CD4-positive, alpha-beta T cell (primary cell): Measurements from ENCODE around the gene PGAP1. TPM values are rescaled to one million over a fixed set of nuclear protein-coding genes. Genes with fewer than 3 reads are reported as not detected.

ENCODE experiments used
- ATAC-seq: fragments of 200-7000 bp; cut with Tn5 transposase; one replicate; pipeline ENCODE4 v1.10.0; 2022; ENCODE audit warnings: mild to moderate bottlenecking; ENCODE audit not compliant: poor library complexity
- CTCF ChIA-PET: fragments of 350-600 bp; sonication (Branson Sonifier 250); formaldehyde crosslinking; loops from one replicate; lab custom pipeline; 2021; ENCODE audit warnings: antibody characterized with exemption, inconsistent platforms; lab: Charles Lee
- POLR2A ChIA-PET: fragments of 350-600 bp; sonication (Branson Sonifier 250); formaldehyde crosslinking; loops from one replicate; lab custom pipeline; 2021; ENCODE audit warnings: antibody characterized with exemption, inconsistent platforms; lab: Charles Lee
- DNase-seq, 14 experiments: peaks; one replicate each; pipeline ENCODE4 v3.0.0-alpha.2; 2013 to 2020; ENCODE audit warnings: mixed read lengths in 2 of 14
- H3K27ac ChIP-seq, 2 donors: one replicate each; pipeline versions ENCODE4 v1.5.1 to v1.7.0; 2013; ENCODE audit warnings: low read length in 2 of 2, low read depth in 1 of 2, mild to moderate bottlenecking in 1 of 2
- H3K27me3 ChIP-seq, 2 experiments: 1 replicate in 1 of 2; 2 replicates in 1 of 2; pipeline versions ENCODE4 v1.6.1 to v1.7.0; 2013; ENCODE audit warnings: low read length in 2 of 2, control low read depth in 1 of 2, mild to moderate bottlenecking in 1 of 2, moderate library complexity in 1 of 2; ENCODE audit not compliant: insufficient read depth in 2 of 2, control insufficient read depth in 1 of 2
- H3K36me3 ChIP-seq: one replicate; pipeline ENCODE4 v1.6.1; 2013; ENCODE audit warnings: low read length, control low read depth; ENCODE audit not compliant: insufficient read depth
- H3K4me1 ChIP-seq: one replicate; pipeline ENCODE4 v1.6.1; 2013; ENCODE audit warnings: low read length, control low read depth; ENCODE audit not compliant: insufficient read depth
- H3K4me3 ChIP-seq: one replicate; pipeline ENCODE4 v1.5.1; 2013; ENCODE audit warnings: mild to moderate bottlenecking, low read length, moderate library complexity
- H3K9me3 ChIP-seq, 2 experiments: 1 replicate in 1 of 2; 2 replicates in 1 of 2; pipeline versions ENCODE4 v1.6.1 to v1.7.0; 2013; ENCODE audit warnings: low read length in 2 of 2, mild to moderate bottlenecking in 2 of 2, control low read depth in 1 of 2, moderate library complexity in 1 of 2; ENCODE audit not compliant: control insufficient read depth in 1 of 2, insufficient read depth in 1 of 2
- H3K27ac Mint-ChIP-seq: one replicate; pipeline ENCODE4 v1.8.0; 2020; ENCODE audit warnings: mixed read lengths
- H3K27me3 Mint-ChIP-seq: one replicate; pipeline ENCODE4 v1.8.0; 2021; ENCODE audit warnings: mixed read lengths
- H3K36me3 Mint-ChIP-seq: one replicate; pipeline ENCODE4 v1.8.0; 2021; ENCODE audit warnings: low read depth, mixed read lengths
- H3K4me1 Mint-ChIP-seq: one replicate; pipeline ENCODE4 v1.8.0; 2021; ENCODE audit warnings: low read depth, mixed read lengths
- H3K4me3 Mint-ChIP-seq: one replicate; pipeline ENCODE4 v1.8.0; 2020; ENCODE audit warnings: mild to moderate bottlenecking, mixed read lengths
- H3K9me3 Mint-ChIP-seq: one replicate; pipeline ENCODE4 v1.8.0; 2020; ENCODE audit warnings: mixed read lengths
- intact Hi-C, 2 experiments: fragments of 100-400 bp; cut with DNase I in 1 of 2; cut with micrococcal nuclease in 1 of 2; formaldehyde crosslinking; loops; one replicate each; pipeline versions ENCODE4 v1.15.1 to v1.9.0; 2023 to 2025; cut with DNase I, micrococcal nuclease
- total RNA-seq, 174 experiments: library from RNA in 2 of 174; stranded (reverse) in 2 of 174; gene quantifications; one replicate each; pipeline ENCODE4 v1.2.3 and lab custom pipeline; 2021 to 2026
- TF ChIP-seq, protein P1 (sequence below): fragments of 200-600 bp; IDR thresholded peaks from one replicate; pipeline ENCODE4 v1.8.0; 2022; ENCODE audit warnings: antibody characterized with exemption, mild to moderate bottlenecking

Gene PGAP1
- total RNA-seq, 2 experiments from 2014 or later: 10.3 to 11.3 TPM

DNA sequence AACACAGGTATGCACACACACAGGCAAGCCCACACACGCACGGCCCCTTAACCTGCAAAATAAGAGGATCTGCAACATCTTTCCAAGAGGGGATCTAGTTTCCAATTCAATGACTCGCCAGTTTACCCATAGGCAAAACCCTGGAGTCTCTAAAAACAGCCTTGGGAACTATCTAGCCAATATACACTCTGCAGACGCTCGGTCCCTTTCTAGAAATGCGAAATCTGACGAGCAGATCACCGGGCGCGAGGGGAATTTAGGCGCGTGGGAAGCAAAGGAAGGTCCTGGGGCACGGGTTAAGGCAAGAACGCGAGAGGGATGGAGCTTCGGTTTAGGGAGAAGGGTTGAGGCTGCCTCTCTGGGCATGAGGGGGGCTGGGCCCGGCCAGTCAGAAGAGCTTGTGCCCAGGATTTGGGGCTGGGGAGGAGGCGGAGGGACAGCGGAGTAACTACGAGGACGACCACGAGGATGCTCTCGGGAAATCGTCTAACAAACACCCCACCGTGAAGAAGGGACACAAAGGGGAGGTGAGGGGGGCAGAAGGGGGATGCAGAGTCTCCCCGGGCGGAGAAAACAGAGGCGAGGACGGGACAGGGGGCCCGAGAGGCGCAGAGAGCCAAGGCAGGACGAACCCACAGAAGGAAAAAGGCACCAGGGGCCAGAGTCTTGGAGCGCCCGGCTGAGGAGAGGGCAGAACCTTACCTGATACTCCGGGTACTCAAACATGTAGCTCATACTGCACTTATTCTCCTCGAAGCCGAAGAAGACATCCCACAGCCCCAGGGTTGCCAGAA is 542 bp downstream of the PGAP1 start:
- Histone ChIP-seq H3K4me3 (peak overlapping the region; percentile 90), H3K9me3 (no peaks in the 10 kb centered on the region), H3K36me3 (no peaks in the 10 kb centered on the region), H3K4me1 (peaks cover 15% of the 10 kb centered on the region), H3K27ac (peak overlapping the region; percentile 14 to 43), H3K27me3 (no peaks in the 10 kb centered on the region)
- peak overlapping the region; percentile 86 for H3K27ac Mint-ChIP-seq
- peak overlapping the region; percentile 98 for H3K4me3 Mint-ChIP-seq
- H3K36me3 Mint-ChIP-seq: peaks cover 22% of the 10 kb centered on the region
- intact Hi-C loops: loop anchor here (5.0 kb wide), 2 partner anchors 129 to 511 kb away; partner anchors contain the start of genes GTF3C3 (in 1 of the 2) and SF3B1 (in 1 of the 2)
- DNase-seq: peak in 8 of 14 experiments; percentile 3 to 43 (median 18)
- POLR2A ChIA-PET: interaction anchor here (0.8 to 4.0 kb wide), 4 partner anchors 8 to 127 kb away, joined by 3 to 21 read pairs (median 4); partner anchors contain the start of gene GTF3C3
- peaks cover 51% of the 10 kb centered on the region for H3K4me1 Mint-ChIP-seq
- no peaks in the 10 kb centered on the region for H3K27me3 Mint-ChIP-seq
- no peaks in the 10 kb centered on the region for H3K9me3 Mint-ChIP-seq
- TF ChIP-seq, protein P1, sequence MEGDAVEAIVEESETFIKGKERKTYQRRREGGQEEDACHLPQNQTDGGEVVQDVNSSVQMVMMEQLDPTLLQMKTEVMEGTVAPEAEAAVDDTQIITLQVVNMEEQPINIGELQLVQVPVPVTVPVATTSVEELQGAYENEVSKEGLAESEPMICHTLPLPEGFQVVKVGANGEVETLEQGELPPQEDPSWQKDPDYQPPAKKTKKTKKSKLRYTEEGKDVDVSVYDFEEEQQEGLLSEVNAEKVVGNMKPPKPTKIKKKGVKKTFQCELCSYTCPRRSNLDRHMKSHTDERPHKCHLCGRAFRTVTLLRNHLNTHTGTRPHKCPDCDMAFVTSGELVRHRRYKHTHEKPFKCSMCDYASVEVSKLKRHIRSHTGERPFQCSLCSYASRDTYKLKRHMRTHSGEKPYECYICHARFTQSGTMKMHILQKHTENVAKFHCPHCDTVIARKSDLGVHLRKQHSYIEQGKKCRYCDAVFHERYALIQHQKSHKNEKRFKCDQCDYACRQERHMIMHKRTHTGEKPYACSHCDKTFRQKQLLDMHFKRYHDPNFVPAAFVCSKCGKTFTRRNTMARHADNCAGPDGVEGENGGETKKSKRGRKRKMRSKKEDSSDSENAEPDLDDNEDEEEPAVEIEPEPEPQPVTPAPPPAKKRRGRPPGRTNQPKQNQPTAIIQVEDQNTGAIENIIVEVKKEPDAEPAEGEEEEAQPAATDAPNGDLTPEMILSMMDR: no peak
- CTCF ChIA-PET: no interaction called here
- peak; percentile 10 for ATAC-seq

- no peak for ATAC-seq
- Histone ChIP-seq H3K4me3 (peak overlapping the region; percentile 90), H3K27ac (no peak overlapping the region), H3K36me3 (no peaks in the 10 kb centered on the region), H3K9me3 (no peaks in the 10 kb centered on the region), H3K4me1 (peaks cover 15% of the 10 kb centered on the region), H3K27me3 (no peaks in the 10 kb centered on the region)
- H3K4me3 Mint-ChIP-seq: peak overlapping the region; percentile 98
- H3K27ac Mint-ChIP-seq: peak overlapping the region; percentile 86
- H3K27me3 Mint-ChIP-seq: no peaks in the 10 kb centered on the region
- peaks cover 51% of the 10 kb centered on the region for H3K4me1 Mint-ChIP-seq
- TF ChIP-seq, protein P1: no peak
- CTCF ChIA-PET: no interaction called here
- POLR2A ChIA-PET: interaction anchor here (0.8 to 4.0 kb wide), 4 partner anchors 7 to 126 kb away, joined by 3 to 21 read pairs (median 4); partner anchors contain the start of gene GTF3C3
- no peaks in the 10 kb centered on the region for H3K9me3 Mint-ChIP-seq
- H3K36me3 Mint-ChIP-seq: peaks cover 22% of the 10 kb centered on the region
- intact Hi-C loops: loop anchor here (5.0 kb wide), 2 partner anchors 128 to 512 kb away; partner anchors contain the start of genes GTF3C3 (in 1 of the 2) and SF3B1 (in 1 of the 2)
- no peak for DNase-seq
Observed at GRCh38 chr2:196925051-196925767, 1.3 kb downstream of the PGAP1 start.

DNA sequence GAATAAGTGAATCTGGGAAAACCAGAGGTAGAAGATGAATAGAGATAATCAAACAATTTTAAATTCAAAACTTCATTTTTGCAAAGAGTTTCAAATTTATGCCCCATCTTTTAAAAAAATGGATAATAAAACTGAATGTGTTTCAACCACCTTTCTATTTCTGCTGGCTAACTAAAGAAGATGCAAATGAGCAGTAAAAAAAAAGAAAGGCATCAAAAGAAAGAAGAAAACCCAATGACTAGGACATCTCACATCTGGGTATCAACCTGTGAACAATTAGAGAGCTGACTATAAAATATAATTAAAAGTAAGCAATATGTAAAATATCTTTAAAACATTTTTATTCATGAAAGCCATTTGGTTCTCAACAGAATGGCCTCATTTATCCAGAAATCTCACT is 2.5 kb downstream of the PGAP1 start:
- TF ChIP-seq, protein P1: no peak
- no peak overlapping the region for H3K4me3 ChIP-seq
- no peaks in the 10 kb centered on the region for H3K9me3 Mint-ChIP-seq
- H3K36me3 Mint-ChIP-seq: peaks cover 24% of the 10 kb centered on the region
- intact Hi-C loops: no loop called here
- POLR2A ChIA-PET: interaction anchor here (4.0 kb wide), 1 partner anchor 8 kb away, joined by 21 read pairs; no protein-coding TSS in a partner anchor
- ATAC-seq (no peak), DNase-seq (no peak)
- H3K27ac Mint-ChIP-seq: no peak overlapping the region
- CTCF ChIA-PET: no interaction called here
- H3K9me3 ChIP-seq: no peaks in the 10 kb centered on the region
- H3K27me3 ChIP-seq: no peaks in the 10 kb centered on the region
- peaks cover 15% of the 10 kb centered on the region for H3K4me1 ChIP-seq
- H3K36me3 ChIP-seq: no peaks in the 10 kb centered on the region
- H3K4me1 Mint-ChIP-seq: peaks cover 51% of the 10 kb centered on the region
- no peak overlapping the region for H3K4me3 Mint-ChIP-seq
- no peaks in the 10 kb centered on the region for H3K27me3 Mint-ChIP-seq
- H3K27ac ChIP-seq: no peak overlapping the region
